ENCODE results near the gene ADGRG4.

GRCh38 chrX:136369377-136369776 lies 68.6 kb downstream of the ADGRG4 start:
- TF ChIP-seq ZNF174 (tag by site-specific recombination; IDR thresholded peaks at IDR 0.05) (no peak), ATF2 (tag by site-specific recombination; IDR thresholded peaks at IDR 0.05; ENCODE audit: low read depth) (no peak), ZBTB44 (tag by site-specific recombination; IDR thresholded peaks at IDR 0.05) (no peak), SP2 (tag by site-specific recombination; IDR thresholded peaks at IDR 0.05) (no peak), CTCF (tag by site-specific recombination; IDR thresholded peaks at IDR 0.05) (no peak), YY1 (tag by site-specific recombination; IDR thresholded peaks at IDR 0.05) (no peak), ZNF423 (tag by site-specific recombination; IDR thresholded peaks at IDR 0.05) (no peak), ZNF132 (tag by site-specific recombination; IDR thresholded peaks at IDR 0.05; ENCODE audit: borderline replicate concordance) (no peak), ZNF660 (tag by site-specific recombination; IDR thresholded peaks at IDR 0.05) (no peak), WT1 (tag by site-specific recombination; IDR thresholded peaks at IDR 0.05) (no peak), BCL6B (tag by site-specific recombination; IDR thresholded peaks at IDR 0.05) (no peak), TSHZ1 (tag by site-specific recombination; IDR thresholded peaks at IDR 0.05; ENCODE audit: borderline replicate concordance) (no peak), ZNF202 (tag by site-specific recombination; IDR thresholded peaks at IDR 0.05; ENCODE audit: borderline replicate concordance) (no peak)

All from HEK293 (cell line).